ENCODE measurements around the gene ZNF134.

The ZNF134 gene

GRCh38 chr19:57613941-57614743 lies at the start of gene ZNF134:
Gene ZNF134 (plus strand): TSS chr19:57614242. CDS start chr19:57619469, 5,227 bp downstream.
- peak; percentile 76 for DNase-seq

- no peak for DNase-seq
Observed at GRCh38 chr19:57566396-57567265, 47.4 kb upstream of the ZNF134 start.

GRCh38 chr19:57570707-57571106 lies 43.3 kb upstream of the ZNF134 start:
- no peak for DNase-seq

- DNase-seq: no peak
Observed at GRCh38 chr19:57572415-57572947, 41.6 kb upstream of the ZNF134 start.

GRCh38 chr19:57576661-57577060 lies 37.4 kb upstream of the ZNF134 start:
- DNase-seq: no peak

- DNase-seq: peak; percentile 94
Observed at GRCh38 chr19:57578487-57579205, 35.4 kb upstream of the ZNF134 start, which contains the start of gene ZNF416. Gene ZNF416 (minus strand): TSS chr19:57578911. CDS start chr19:57578704, 207 bp downstream.

GRCh38 chr19:57583104-57583520 lies 30.9 kb upstream of the ZNF134 start:
- no peak for DNase-seq

GRCh38 chr19:57583521-57584416 lies 30.3 kb upstream of the ZNF134 start, which contains the start of gene ZIK1:
Gene ZIK1 (plus strand): TSS chr19:57584145. CDS start chr19:57584357, 212 bp downstream.
- DNase-seq: peak; percentile 88

- no peak for DNase-seq
Observed at GRCh38 chr19:57587529-57587928, 26.5 kb upstream of the ZNF134 start.

- DNase-seq: no peak
Observed at GRCh38 chr19:57599377-57599760, 14.7 kb upstream of the ZNF134 start.

- peak; percentile 72 for DNase-seq
Observed at GRCh38 chr19:57599761-57600383, 14.2 kb upstream of the ZNF134 start, which contains the start of gene ZNF530. Gene ZNF530 (plus strand): TSS chr19:57599885. CDS start chr19:57604346, 4,461 bp downstream.

GRCh38 chr19:57606931-57607330 lies 7.1 kb upstream of the ZNF134 start:
- DNase-seq: no peak

GRCh38 chr19:57611113-57611512 lies 2.9 kb upstream of the ZNF134 start:
- DNase-seq: no peak

GRCh38 chr19:57615346-57615745 lies 1.3 kb downstream of the ZNF134 start:
- no peak for DNase-seq

- DNase-seq: no peak
Observed at GRCh38 chr19:57620673-57621348, 6.8 kb downstream of the ZNF134 start.

GRCh38 chr19:57623091-57623490 lies 9.0 kb downstream of the ZNF134 start:
- no peak for DNase-seq

- peak; percentile 88 for DNase-seq
Observed at GRCh38 chr19:57632987-57633831, 19.2 kb downstream of the ZNF134 start, which contains the start of gene ZNF211. Gene ZNF211 (plus strand): TSS chr19:57633168. CDS start chr19:57633347, 179 bp downstream.

- no peak for DNase-seq
Observed at GRCh38 chr19:57633832-57634131, 19.7 kb downstream of the ZNF134 start.

- DNase-seq: no peak
Observed at GRCh38 chr19:57637379-57637778, 23.3 kb downstream of the ZNF134 start.
